Measurements from ENCODE around the gene TMEM63C. TPM values are rescaled to one million over a fixed set of nuclear protein-coding genes. Genes with fewer than 3 reads are reported as not detected.

The TMEM63C gene
- polyA plus RNA-seq, 4 donors = 0.29 to 1.3 (median 0.90) TPM

DNA sequence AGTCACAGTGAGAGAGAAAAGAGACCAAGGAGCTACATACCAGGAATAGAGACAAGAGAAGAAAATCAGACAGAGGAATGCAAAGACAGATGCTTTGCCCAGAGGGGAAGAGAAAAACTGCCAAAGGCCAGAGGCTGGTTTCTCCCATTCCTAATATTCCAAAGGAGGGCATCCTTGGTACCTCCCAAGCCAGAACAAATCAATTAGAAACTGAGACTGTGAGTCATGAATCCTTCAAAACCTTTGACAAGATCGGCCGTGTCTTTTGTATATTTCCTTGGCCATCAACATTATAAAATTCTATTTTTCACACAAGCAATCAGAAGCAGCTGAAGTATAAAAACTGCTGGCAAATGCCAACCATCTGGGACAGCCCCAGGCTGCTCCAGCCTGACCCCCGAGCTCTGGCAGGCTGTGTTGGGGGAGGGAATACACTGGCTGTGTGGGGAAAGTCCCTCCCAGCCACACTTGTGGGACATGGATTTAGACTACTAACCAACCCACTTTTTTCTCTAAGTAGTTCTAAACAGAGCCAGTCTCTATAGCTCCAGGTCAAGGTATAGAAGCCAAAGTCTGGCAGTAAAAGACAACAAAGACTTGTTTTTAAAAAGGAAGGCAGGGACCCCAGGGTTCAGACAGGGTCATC is 125.4 kb downstream of the TMEM63C start:
- DNase-seq (ENCODE audit: low read depth in 4 of 4, low spot score in 3 of 4) = no peak

Other genes starting within 250 kb of the TMEM63C start
- gene IRF2BPL, start 153.1 kb upstream of the TMEM63C start, polyA plus RNA-seq (ENCODE audit: insufficient read length in 4 of 4) = 100 to 1,000 TPM in 1 of 4 donors, 10 to 100 TPM in 3; 43.3 to 108 (median 49.6) TPM
- gene CIPC, start 83.5 kb upstream of the TMEM63C start, polyA plus RNA-seq (ENCODE audit: insufficient read length in 4 of 4) = 10 to 100 TPM; 13.9 to 26.8 (median 25.3) TPM
- gene ZDHHC22, start 40.0 kb upstream of the TMEM63C start, polyA plus RNA-seq (ENCODE audit: insufficient read length in 4 of 4) = 1 to 10 TPM in 1 of 4 donors, under 1 TPM in 3; 0.33 to 1.1 (median 0.77) TPM
- under 1 TPM in 1 of 4 donors, not detected in 3; 0.07 TPM for gene NGB, start 89.4 kb downstream of the TMEM63C start, polyA plus RNA-seq (ENCODE audit: insufficient read length in 4 of 4)
- 10 to 100 TPM; 32.8 to 52.3 (median 42.2) TPM for gene POMT2, start 139.1 kb downstream of the TMEM63C start, polyA plus RNA-seq (ENCODE audit: insufficient read length in 4 of 4)
- 10 to 100 TPM; 16.3 to 30.5 (median 25.0) TPM for gene GSTZ1, start 139.2 kb downstream of the TMEM63C start, polyA plus RNA-seq (ENCODE audit: insufficient read length in 4 of 4)
- gene TMED8, start 195.3 kb downstream of the TMEM63C start, polyA plus RNA-seq (ENCODE audit: insufficient read length in 4 of 4) = 10 to 100 TPM; 11.1 to 24.4 (median 22.4) TPM
- gene SAMD15, start 195.6 kb downstream of the TMEM63C start, polyA plus RNA-seq (ENCODE audit: insufficient read length in 4 of 4) = 10 to 100 TPM in 1 of 4 donors, 1 to 10 TPM in 3; 1.5 to 10.4 (median 9.6) TPM
- 1 to 10 TPM in 3 of 4 donors, under 1 TPM in 1; 0.96 to 3.7 (median 2.7) TPM for gene NOXRED1, start 241.7 kb downstream of the TMEM63C start, polyA plus RNA-seq (ENCODE audit: insufficient read length in 4 of 4)

Measured in left renal pelvis (tissue), 4 donors.